ENCODE measurements around the gene HMGCLL1. TPM values are rescaled to one million over a fixed set of nuclear protein-coding genes. Genes with fewer than 3 reads are reported as not detected.

HMGCLL1 gene
- total and polyA plus RNA-seq, 8 donors, result 0.10 to 3.3 (median 0.68) TPM; not detected in 3

DNA sequence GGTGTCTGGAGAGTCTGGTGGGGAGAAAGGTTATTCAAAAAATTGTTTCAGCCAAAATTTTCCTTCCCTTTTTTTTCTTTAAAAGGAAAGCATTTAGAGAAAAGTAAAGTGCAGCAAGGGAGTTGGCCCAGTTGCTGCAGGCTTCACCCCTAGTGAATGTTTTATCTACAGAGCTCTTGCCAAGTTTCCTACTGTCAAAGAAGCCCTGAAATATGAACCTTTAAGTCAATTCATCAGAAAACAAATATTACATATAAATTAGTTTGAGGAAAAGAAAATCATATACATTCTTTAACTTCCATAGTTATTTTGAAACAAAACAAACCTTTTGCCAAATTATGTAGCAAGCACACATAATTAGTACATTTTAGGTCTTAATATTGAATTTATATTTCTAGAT, 25.0 kb upstream of the HMGCLL1 start:
- H3K36me3 ChIP-seq, result no peaks in the 10 kb centered on the region
- TF ChIP-seq POLR2A (IDR thresholded peaks at IDR 0.05) (no peak), EP300 (IDR thresholded peaks at IDR 0.05) (no peak), POLR2AphosphoS5 (IDR thresholded peaks at IDR 0.05) (no peak)
- no peaks in the 10 kb centered on the region for H3K9me3 ChIP-seq
- no peak overlapping the region for H3K4me3 ChIP-seq
- H3K27ac ChIP-seq, result no peak overlapping the region
- H3K27me3 ChIP-seq, result no peaks in the 10 kb centered on the region
- no peaks in the 10 kb centered on the region for H3K4me1 ChIP-seq
- intact Hi-C loops (cut with DNase I; ENCODE audit: low total_unique reads), result no loop called here
- DNase-seq, result peak in 1 of 2 donors; percentile 25

DNA sequence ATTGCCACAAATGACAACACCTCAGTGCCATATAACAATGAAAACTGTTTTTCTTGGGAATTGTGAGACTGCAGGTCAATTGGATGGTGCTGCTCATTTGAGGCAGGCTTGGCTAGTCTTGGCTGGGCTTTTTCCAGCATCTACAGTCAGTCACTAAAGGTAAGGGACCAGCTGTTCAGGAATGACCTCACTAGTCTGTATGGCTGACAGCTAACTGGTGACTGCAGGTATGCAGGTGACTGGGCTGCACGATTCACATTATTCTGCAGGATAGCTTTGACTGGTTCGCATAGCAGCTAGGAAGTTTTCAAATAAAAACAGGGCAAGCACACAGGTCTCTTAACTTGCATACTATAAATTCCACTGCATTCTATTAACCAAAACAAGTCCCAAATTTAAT, 22.1 kb upstream of the HMGCLL1 start:
- intact Hi-C loops (cut with DNase I; ENCODE audit: low total_unique reads), result no loop called here
- no peak for DNase-seq

DNA sequence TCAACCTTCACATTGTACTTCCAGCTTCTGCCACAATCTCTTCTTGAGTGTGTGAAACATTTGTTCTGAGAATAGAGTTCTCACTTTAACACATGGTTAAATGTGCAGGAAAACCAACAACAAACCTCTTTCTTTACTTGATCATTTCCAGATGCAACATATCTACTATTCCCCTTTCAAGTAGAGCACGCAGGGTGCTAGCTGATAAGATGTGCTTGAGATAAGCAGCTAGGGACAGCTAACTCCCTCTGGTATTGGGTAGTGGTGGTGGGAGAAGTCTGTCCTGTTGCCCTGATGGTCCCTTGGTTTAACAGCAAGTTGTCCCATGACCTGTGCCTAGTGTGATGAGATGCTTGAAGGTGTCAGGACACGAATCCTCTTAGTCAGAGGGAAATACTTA, 15.4 kb upstream of the HMGCLL1 start:
- TF ChIP-seq, protein P1, sequence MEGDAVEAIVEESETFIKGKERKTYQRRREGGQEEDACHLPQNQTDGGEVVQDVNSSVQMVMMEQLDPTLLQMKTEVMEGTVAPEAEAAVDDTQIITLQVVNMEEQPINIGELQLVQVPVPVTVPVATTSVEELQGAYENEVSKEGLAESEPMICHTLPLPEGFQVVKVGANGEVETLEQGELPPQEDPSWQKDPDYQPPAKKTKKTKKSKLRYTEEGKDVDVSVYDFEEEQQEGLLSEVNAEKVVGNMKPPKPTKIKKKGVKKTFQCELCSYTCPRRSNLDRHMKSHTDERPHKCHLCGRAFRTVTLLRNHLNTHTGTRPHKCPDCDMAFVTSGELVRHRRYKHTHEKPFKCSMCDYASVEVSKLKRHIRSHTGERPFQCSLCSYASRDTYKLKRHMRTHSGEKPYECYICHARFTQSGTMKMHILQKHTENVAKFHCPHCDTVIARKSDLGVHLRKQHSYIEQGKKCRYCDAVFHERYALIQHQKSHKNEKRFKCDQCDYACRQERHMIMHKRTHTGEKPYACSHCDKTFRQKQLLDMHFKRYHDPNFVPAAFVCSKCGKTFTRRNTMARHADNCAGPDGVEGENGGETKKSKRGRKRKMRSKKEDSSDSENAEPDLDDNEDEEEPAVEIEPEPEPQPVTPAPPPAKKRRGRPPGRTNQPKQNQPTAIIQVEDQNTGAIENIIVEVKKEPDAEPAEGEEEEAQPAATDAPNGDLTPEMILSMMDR (IDR thresholded peaks at IDR 0.05), result no peak
- TF ChIP-seq POLR2AphosphoS5 (IDR thresholded peaks at IDR 0.05), result no peak
- no peak for TF ChIP-seq POLR2A (IDR thresholded peaks at IDR 0.05)
- no peak for TF ChIP-seq EP300 (IDR thresholded peaks at IDR 0.05)
- Histone ChIP-seq H3K36me3 (no peaks in the 10 kb centered on the region), H3K4me1 (no peaks in the 10 kb centered on the region), H3K27ac (no peak overlapping the region), H3K9me3 (no peaks in the 10 kb centered on the region), H3K27me3 (no peaks in the 10 kb centered on the region), H3K4me3 (no peak overlapping the region)
- DNase-seq, result no peak
- WGBS, 5 donors, result 26 to 32% (median 29%) methylated on average over 2 of the region's 2 CpGs
- intact Hi-C loops (cut with DNase I; ENCODE audit: low total_unique reads), result no loop called here

More for the DNA sequence above, 22.1 kb upstream of the HMGCLL1 start:
- Histone ChIP-seq H3K36me3 (no peaks in the 10 kb centered on the region), H3K27ac (no peak overlapping the region), H3K27me3 (no peaks in the 10 kb centered on the region), H3K4me1 (no peaks in the 10 kb centered on the region), H3K9me3 (no peaks in the 10 kb centered on the region), H3K4me3 (no peak overlapping the region)
- TF ChIP-seq POLR2A (IDR thresholded peaks at IDR 0.05) (no peak), EP300 (IDR thresholded peaks at IDR 0.05) (no peak)
- 69 to 83% (median 79%) methylated on average over 2 of the region's 2 CpGs for whole genome bisulfite sequencing, 5 donors

DNA sequence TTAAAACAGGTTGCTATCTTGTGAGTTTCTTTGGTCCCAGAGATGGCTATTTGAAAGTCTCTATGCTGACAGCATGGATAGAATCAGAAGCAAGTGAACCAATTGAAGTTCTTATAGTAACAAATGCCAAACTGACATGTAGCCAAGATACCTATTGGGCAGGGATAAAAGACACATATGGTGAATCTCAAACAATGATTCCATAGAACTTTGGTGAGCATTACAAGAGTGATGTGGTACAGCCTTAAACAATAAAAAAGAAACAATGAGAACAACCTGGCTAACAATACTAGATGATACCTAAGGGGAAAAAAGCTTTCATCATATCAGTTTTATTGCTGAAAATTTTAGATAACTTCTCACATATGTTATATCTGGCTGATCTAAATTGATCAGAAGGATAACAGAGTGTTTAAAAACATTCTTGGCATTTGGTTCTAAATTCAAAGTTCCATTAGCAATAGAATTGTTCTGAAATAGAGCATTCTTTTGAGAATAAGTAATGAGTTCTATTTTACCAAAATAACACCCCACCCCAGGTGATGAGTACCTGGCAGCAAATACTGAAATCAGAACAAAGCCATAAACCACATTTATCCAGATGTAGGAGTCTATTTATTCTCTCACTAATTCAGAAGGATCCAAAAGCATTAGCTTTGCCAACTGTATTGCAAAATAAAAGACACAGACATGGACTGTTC, 5.8 kb upstream of the HMGCLL1 start:
- Histone ChIP-seq H3K4me1 (no peaks in the 10 kb centered on the region), H3K27me3 (no peaks in the 10 kb centered on the region), H3K4me3 (no peak overlapping the region), H3K36me3 (no peaks in the 10 kb centered on the region), H3K27ac (no peak overlapping the region), H3K9me3 (no peaks in the 10 kb centered on the region)
- TF ChIP-seq EP300 (IDR thresholded peaks at IDR 0.05) (no peak), POLR2A (IDR thresholded peaks at IDR 0.05) (no peak), POLR2AphosphoS5 (IDR thresholded peaks at IDR 0.05) (no peak)
- TF ChIP-seq, protein P1 (IDR thresholded peaks at IDR 0.05), result no peak
- intact Hi-C loops (cut with DNase I; ENCODE audit: low total_unique reads), result no loop called here
- DNase-seq, result no peak

DNA sequence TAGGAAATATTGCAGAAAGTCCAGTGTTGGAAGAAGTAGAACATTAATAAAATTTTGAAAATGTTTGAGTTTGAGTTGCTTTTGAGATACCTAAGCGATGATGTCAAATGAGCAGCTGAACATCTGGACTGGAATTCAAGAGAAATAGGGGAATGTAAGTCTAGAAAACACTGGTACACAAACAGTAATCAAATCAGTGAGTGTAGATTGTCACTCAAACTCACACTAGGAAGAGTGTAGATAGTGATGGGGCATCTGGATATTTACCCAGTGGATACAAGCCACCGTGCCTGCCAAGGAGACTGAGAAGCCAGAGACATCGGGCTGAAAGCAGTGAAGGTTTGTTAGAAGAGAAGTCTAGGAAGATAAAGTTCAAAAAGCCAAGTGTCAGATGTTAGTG, 2.2 kb downstream of the HMGCLL1 start:
- TF ChIP-seq POLR2A (IDR thresholded peaks at IDR 0.05) (no peak), EP300 (IDR thresholded peaks at IDR 0.05) (no peak), POLR2AphosphoS5 (IDR thresholded peaks at IDR 0.05) (no peak)
- TF ChIP-seq, protein P1 (IDR thresholded peaks at IDR 0.05), result no peak
- no peak overlapping the region for H3K27ac ChIP-seq

More for the DNA sequence above, 2.2 kb downstream of the HMGCLL1 start:
- H3K4me3 ChIP-seq, result no peak overlapping the region
- peaks cover 0 to 11% (median 1%) of the 10 kb centered on the region in 4 donors for H3K9me3 ChIP-seq
- no peaks in the 10 kb centered on the region for H3K36me3 ChIP-seq
- intact Hi-C loops (cut with DNase I; ENCODE audit: low total_unique reads), result no loop called here
- peaks cover 0 to 11% (median 10%) of the 10 kb centered on the region in 3 donors for H3K27me3 ChIP-seq
- H3K4me1 ChIP-seq, result peaks cover 0 to 10% (median 7%) of the 10 kb centered on the region in 4 donors
- WGBS, 5 donors, result 48 to 58% (median 54%) methylated on average over 3 of the region's 3 CpGs
- no peak for DNase-seq

Measured in stomach (tissue), 9 donors.